Midbrain (tissue), 1 donor: ENCODE measurements around the gene TPX2.
A peak's percentile ranks its signal among the peaks of the same experiment; 100 is the strongest.

Experiments used
- DNase-seq: peaks from one replicate; lab custom pipeline; 2025; lab: John Stamatoyannopoulos, UW

TPX2 gene

DNA sequence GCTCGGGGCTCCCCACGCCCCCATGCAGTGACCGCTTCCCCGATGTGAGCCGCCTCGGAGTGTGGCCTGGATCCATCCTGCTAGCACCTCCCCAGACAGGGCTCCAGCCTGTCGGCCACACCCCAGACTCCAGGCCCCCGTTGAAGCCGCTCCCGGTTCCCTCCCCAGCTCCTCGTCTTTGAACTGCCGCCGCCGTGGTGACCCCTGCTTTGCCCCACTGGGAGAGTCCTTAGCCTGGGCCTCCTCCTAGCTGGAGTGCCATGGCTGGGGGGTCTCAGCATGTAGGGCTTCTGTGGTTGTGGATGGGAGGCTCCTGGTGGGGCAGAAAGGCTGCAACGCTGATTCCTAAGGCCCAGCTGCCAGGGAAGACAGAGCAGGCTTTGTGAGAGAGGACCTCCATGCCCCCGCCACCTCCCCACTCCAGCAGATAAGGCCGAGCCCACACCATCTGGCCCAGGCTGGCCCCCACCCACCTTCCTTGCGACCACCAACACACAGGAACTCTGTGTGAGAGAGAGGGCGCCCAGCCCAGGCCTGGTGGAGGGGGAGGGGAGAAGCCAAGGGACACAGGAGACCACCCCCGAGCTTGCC lies 94.9 kb downstream of the TPX2 start:
- no peak for DNase-seq

DNA sequence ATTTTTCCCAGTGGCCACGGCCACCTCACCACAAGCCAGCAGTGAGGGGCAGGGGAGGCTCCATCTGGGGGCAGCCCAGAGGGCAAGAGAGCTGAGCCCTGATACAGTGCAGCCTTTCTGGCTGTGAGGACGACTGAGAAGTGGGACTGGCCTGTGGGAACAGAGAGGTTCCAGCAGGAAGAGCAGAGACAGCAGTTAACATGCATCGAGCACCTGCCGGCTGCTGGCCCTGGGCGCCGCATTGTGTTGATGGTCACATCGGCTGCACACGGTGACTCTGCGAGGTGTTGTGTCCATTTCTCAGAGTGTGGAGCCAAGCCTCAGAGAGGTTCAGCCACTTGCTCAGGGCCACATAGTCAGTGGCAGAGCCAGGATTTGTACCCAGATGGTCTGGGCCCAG lies 96.5 kb downstream of the TPX2 start:
- no peak for DNase-seq

DNA sequence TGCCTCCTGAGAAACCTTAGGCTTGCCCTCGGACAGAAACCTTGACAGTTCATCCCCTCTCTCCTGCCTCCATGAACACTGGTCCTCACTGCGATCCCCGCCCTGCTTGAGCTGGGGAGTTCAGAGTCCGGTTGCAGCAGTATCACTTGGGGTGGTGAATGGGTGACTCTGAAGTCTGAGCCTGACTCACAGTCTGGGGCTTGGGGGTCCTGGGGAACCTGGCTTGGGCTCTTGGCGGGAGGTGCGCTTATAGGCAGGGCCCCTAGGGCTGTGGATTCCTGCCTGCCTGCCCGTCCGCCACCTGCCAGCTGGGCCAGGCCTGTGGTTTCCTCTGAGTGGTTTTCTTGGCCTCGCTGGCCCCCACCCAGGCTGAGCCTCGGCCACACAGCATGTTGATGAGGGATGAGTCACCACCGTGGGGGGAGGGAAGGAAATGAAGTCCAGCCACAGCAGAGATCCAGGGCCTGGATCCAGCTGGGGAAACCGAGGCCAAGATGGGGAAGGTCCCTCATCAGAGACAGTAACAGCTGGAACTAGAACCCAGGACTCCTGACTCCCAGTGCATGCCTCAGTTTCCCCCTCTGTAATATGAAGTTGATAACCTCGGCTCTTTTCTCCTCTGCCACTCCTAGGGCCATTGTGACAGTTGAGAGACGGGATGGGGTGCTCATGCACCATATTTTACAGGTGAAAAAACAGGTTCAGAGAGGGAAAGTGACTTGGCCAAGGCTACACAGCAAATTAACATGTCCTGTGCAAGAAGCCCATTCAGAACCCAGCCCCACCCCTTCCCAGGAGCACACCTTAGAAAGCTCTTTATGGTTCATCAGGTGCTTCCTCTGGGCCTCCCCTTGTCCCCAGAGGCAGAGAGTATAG lies 97.1 kb downstream of the TPX2 start:
- peak; percentile 43 for DNase-seq

DNA sequence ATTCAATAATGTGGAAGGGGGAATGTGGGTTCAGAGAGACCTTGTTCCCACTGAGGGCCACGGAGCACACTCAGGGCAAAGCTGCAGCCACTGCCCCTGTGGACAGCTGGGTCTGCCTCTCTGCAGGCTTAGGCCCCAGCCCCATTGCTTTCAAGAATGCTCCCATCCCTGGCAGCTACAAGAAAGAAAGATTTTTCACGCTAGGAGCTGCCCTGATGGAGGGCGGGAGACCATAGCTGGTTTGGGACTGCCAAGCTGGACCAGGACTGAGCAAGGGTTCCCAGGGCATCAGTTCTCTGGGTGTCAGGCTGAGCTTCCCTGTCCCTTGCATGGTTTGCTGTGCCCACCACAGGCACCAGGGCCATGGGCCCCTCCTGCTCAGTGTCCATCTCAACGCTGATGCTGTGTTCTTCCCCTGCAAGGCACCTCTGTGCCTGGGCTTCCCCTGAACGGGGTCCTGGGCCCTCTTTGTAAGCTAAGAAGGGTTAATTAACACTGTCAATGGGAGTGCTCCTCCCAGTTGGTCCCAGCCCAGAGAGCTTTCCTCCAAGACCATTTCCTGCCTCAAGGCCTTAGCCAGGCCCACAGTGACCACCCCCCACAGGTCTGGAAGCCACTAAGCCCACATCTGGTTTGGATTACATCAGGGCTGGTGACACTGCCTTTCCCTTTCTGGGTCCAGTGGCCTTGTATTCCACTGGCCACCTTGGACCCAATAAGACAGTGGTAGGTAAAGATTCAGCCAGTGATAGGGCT lies 97.9 kb downstream of the TPX2 start:
- DNase-seq, result no peak

DNA sequence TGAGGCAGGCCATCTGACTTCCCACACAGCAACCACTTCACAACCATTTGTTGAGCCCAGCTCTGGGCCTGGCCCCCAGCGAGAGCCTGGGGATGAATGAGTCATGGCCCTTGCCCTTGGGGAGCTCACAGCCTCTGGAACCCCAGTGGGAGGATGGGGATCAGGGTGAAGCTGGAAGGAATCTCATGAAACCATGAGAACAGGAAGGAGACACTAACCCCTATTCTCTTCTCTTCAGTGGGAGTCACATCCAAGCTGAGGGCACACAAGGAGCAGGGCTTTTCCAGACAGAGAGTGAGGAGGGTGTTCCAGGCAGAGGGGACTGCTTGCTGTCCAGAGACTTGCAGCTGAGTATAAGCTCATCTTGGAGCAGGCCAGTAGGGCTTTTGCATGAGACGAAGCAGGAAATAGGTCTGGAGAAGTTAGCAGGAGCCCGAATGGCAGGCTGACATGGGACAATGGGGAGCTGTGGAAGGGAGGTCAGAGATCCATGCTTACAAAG lies 98.9 kb downstream of the TPX2 start:
- no peak for DNase-seq

DNA sequence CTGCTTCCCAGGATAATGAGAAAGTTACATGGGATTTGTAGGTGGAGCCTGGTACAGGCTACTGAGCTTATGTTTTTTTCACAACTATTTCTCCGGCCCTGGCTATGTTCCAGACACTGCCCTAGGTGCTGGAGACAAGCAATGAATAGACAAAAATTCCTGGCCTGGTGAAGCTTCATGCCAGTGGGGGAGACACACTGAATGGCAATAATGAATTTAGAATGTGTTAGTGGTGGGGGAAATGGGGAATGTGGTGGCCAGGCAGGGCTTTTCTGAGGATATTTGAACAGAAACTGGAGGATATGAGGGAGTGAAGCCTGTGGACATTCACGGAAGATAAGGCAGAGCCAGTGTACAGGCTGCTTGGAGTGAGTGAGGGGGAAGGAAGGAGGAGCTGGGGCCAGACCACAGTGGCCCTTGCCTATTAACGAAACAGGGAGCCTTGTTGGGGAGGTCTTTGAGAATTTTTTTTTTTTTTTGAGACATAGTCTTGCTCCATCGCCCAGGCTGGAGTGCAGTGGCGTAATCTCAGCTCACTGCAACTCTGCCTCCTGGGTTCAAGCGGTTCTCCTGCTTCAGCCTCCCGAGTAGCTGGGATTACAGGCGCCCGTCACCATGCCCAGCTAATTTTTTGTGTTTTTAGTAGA lies 99.7 kb downstream of the TPX2 start:
- no peak for DNase-seq

DNA sequence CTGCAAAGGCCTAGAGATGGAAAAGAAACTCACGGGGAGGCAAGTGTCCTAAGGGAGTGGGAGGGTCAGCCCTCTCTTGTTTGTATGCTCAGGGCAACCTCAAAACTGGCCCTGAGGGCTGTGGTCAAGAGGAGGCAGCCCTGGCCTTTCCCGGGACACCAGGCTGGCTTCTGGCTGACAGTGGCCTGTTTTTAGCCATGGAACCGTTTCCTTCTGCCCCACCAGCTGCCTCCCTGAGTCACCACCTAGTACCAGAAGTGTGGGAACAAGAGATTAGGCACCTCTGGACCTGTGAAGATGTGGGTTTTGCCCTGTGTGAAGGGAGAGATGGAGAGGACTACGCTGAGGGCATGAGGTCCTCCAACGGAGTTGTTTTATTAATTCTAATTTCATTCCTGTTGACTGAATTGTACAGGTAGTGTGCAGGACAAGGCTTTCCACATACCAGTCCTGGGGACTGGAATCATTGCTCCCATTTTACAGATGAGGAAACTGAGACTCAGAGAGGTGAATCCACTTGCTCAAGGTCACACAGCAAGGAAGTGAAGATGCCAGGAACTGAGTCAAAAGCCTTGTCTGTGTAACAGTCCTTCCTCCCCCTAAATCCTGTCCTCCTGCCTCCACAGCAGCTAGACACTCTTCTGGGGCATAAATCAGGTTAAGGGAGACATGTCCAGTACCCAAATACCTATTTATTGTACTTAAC lies 100.8 kb downstream of the TPX2 start:
- DNase-seq, result no peak

DNA sequence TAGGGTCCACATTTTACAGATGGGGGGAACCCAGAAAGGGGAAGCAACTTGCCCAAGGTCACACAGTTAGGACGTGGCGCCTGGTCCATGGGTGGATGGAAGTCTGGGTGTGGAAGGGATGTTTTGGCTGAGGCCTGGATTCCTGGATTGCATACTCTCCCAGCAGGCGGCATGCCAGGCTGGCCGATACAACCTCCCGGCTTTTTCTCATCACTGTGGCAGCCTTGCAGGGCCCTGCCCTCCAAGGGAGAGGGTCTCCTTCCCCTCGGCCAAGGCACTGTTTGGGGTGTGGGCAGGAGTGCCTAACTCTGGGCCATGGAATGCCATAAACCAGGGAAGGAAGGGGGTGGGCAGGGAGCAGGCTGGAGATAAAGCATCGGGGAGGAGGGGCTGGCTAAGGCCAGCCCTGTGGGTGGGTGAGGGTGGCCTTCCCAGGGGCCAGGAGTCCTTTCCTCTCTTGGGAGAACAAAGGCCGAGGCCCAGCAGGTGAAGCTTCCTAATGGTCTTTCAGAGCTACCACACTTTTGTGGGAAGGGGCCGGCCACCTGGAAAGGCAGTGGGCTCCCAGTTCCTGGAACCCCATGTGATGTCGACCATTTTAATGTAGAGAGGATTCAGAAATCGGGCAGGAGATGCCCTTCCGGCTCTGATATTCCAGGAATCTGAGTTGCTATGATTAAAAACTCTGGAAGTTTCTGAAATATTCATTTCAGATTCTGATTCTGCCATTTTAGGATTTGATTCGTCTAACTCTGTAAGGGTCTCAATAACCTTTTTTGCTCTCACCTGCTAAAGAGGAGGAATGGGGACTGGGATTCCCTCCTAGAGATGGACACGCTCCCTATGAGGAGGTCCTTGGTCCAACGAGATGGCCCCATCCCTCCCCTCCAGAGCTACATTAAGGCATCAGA lies 102.1 kb downstream of the TPX2 start:
- no peak for DNase-seq

DNA sequence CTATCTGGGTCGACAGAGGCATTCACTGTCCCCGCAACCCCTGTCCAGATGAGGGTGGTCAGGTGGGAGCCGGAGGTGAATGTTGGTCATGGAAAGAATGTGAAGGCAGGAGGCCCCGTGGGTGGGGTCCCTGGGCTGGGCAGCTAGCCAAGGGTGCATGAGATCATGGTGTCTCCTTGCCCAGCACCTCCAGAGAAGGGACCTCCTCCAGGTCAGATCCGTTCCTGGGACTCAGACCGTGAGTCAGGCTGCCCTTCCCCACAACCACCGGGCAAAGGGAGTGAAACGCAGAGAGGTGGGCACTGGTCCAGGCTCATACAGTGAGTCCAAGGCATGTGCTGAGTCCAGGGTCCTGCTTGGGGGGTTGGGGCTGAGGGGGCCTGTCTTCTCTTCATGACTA lies 102.8 kb downstream of the TPX2 start:
- no peak for DNase-seq

DNA sequence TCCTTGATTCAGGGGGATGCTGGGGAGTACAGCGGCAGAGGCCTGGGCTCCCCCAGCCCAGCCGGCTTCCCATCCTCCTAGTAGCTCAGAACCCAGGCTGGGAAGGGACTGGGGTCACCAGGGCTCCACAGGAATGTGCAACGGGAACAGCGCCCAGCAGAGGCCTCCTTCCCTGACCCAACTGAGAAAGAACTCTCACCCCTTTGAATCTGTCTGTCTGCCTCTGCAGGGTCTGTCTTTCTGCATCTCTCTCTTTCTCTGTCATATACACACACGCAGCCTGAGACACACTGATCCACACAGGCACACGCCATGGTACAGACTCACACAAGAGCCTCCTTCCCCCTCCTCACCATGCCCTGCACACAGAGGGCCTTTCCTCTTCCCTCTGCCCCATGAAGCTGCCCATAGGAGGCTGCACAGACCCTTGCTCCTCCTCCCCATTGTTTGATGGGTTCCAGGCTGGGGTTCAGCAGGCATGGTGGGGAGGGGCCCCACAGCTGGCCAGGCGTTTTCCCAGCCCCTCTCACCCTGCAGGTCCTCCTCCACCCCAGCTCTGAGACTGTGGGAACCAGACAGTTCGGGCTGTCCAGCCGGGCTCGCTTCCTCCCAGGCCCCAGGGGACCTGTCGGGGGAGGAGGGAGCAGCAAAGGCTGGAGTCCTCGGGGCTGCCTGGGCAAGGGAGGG lies 103.5 kb downstream of the TPX2 start:
- no peak for DNase-seq

DNA sequence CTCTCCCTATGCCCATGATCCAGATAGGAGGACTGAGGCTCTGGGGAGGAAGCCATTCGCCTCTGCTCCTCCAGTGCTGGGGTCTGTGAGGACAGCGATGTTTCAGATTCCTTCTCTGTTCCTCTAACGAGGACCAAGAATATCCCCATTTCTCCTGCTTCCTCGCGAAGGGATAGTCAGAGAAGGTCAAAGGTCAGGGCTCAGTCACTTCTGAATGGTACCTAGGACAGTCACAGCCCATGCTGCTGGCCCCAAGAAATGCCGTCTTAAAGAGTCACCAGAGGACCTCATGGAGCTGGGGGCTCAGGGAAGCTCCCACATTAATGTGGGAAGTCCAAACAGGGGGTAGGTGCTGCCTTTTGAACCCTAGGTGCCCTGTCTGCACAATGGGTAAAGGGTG lies 104.2 kb downstream of the TPX2 start:
- DNase-seq, result no peak

DNA sequence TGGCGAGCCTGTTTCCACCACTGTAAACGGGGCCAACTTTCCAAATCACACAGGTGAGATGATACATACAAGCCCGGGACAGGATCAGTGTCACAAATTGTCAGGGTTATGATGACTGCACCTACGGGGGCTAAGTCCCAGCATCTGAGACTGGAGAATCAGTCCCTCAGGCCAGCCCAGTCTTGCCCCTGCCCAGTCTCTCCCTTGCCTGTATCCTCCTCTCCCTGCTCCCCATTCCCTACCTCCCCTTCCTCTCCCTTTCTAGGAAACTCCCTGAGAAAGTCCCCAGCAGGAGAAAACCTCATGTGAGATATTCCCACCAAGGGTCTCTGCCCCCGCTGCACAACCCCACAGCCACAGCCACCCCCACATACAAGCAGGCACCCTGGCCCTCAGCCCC lies 104.8 kb downstream of the TPX2 start:
- DNase-seq, result no peak

DNA sequence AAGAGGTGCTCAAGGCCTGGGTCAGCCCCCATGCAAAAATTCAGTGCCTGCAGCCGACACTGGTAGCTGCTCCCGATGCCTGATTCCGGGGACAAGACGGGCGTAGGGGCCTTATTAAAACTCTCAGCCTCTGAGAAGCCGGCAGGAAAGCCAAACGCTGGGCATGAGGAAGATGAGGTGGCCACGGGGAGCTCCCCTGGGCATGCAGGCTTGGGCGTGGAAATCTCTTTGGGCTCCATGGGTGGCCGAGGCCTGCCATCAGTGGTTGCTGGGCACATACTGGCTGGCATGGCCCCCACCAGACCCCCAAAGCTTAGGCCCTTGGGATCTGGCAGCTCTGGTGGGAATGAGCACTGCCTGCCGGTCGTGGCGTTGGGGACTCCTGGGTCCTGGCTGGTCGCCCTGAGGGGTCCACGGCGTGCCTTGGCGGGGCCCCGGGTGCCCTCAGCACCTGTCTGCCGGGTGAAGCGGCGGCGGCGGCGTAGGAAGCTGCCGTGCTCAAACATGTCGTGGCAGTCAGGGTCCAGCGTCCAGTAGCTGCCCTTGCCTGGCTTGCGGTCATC lies 105.7 kb downstream of the TPX2 start:
- DNase-seq, result no peak

DNA sequence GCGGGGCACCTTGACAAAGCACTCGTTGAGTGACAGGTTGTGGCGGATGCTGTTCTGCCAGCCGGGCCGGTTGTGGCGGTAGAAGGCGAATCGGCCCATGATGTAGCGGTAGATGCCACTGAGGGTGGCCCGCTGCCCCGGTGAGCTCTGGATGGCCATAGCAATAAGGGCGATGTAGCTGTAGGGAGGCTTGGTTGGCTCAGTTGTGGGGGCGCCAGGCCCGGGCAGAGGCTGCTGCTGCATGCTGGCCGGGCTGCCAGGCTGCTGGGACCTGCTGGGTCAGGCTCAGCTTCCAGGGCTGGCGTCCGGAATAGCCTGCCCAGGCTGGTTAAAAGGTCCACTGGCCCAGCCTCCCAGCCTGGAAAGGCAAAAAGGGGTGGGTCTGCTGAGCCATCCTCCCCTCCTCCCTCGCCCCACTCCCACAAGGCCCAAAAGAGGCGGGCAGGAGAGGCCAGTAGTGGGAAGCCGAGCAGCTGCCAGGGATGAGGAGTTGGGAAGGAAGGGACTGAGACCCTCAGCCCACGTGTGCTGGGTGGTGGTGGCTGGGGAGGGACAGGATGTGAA lies 106.3 kb downstream of the TPX2 start, which contains the start of gene FOXS1:
Gene FOXS1 (minus strand): TSS at position 305 of the 564 bp plus-strand sequence. CDS start 62 bp downstream, at position 243.
- peak; percentile 4 for DNase-seq

DNA sequence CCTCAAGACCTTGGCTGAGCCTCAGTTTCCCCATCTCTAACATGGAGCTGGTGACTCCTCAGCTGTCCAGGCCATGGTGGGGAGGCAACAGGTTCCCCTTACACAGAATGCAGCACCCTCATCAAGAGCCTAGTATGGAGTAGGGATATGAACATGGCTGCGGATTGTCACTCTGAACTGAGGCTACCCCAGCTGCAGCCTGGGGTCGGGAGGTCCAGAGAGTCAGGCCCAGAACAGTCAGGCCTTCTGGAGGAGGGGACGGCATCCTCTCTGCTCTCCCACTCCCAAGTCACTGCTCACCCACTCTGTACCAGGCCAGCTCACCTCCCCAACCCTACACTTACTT lies 107.7 kb downstream of the TPX2 start:
- DNase-seq, result no peak

DNA sequence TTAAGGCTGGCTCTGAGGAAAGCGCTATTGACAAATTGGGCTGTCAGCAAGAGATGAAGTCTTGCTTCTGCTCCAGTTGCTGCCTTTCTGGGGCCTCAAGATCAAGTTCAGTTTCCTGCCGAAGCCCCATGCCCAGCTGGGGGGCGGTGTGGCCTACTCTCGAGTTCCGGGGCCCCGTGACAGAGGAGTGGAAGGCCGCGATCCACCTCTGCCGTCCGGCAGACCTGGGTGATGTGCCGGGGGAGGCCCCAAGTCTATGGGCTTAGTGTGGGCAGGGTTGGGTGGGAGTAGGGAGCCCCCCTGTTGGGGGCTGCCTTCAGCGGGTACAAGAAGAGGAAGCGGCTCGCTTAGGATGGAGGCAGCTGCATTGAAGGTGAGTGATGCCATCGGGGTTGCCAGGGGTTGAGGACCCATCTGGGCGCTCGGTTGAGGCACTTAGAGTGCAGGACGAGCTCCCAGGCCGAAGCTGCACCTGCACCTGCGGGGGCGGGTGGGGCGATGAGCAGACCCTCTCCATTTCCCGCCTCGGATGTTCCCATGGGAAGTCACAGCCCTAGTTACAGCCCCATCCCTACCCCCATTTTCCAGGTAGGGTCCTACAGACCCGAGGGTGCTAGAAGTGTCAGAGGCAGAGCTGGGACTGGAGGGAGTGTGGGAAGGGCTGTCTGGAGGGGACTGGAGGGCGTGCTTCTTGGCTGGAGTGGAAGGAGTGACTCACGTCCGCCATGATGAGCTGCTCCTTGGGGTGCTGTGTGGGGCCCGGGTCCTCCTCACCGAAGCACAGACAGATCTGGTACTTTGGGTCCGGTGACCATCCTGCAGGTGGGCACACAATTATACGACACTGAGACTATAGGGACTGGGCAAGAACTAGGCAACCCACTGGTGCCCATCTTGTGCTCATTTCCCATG lies 109.3 kb downstream of the TPX2 start:
- no peak for DNase-seq

DNA sequence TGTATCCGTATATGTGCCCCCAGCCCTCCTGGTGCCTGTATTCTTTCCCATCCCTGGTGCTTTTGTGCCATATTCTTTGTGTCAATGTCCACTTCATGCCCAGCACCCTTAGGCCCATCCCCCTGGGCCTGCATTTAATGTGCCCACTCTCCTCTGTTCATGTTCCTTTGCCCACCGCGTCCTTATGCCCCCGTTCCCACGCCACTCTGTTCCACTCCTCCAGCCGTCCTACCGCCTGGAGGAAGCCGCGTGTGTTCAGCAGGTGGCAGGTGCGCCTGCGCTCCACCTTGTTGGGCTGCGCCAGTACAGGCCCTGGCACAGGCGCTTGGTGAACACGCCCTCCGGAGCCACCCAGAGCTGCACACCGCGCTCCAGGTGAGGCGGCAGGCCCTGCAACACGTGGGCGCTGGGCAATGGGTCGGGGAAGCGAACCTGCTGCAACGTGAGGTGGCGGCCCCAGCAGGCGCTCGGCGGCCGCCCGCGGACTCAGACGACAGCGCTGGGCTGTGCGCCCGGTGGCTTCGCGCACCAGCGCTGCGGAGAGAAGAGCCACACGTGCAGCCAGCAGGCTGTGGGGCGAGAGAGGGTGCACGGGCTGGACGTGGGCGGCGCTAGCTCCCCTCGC lies 110.3 kb downstream of the TPX2 start:
- DNase-seq, result no peak
